GM23248 (cell line): Measurements from ENCODE around the gene PLD4.

Experiments
- EZH2 ChIP-seq: fragments of 200-600 bp; sonication (generic); IDR thresholded peaks from 2 replicates; pipeline ENCODE4 v1.6.1; 2018; ENCODE audit warnings: antibody characterized with exemption, mild to moderate bottlenecking; ENCODE audit not compliant: insufficient read depth, poor library complexity, severe bottlenecking
- EZH2phosphoT487 ChIP-seq: fragments of 200-600 bp; sonication (generic); IDR thresholded peaks from 2 replicates; pipeline ENCODE4 v1.6.1; 2018; ENCODE audit warnings: antibody characterized with exemption, moderate library complexity, mild to moderate bottlenecking, low read depth; ENCODE audit not compliant: insufficient read depth

- TF ChIP-seq EZH2 (no peak), EZH2phosphoT487 (no peak)
These were observed 11.3 kb downstream of the PLD4 start for GRCh38 chr14:104935955-104936354.
